HCEC 1CT (cell line): Measurements from ENCODE around the gene BMAL1.
A peak's percentile ranks its signal among the peaks of the same experiment; 100 is the strongest.

ENCODE experiments used
- DNase-seq: peaks from one replicate; pipeline ENCODE4 v3.0.0-alpha.2; 2017

BMAL1 gene

GRCh38 chr11:13344818-13345217 is 67.2 kb downstream of the BMAL1 start:
- no peak for DNase-seq

GRCh38 chr11:13346470-13346869 is 68.9 kb downstream of the BMAL1 start:
- DNase-seq: no peak

- DNase-seq: no peak
Measured at GRCh38 chr11:13347901-13348300, 70.3 kb downstream of the BMAL1 start.

GRCh38 chr11:13348305-13348704 is 70.7 kb downstream of the BMAL1 start:
- no peak for DNase-seq

- DNase-seq: no peak
Measured at GRCh38 chr11:13349046-13349445, 71.5 kb downstream of the BMAL1 start.

- DNase-seq: no peak
Measured at GRCh38 chr11:13349581-13349980, 72.0 kb downstream of the BMAL1 start.

GRCh38 chr11:13352711-13353110 is 75.1 kb downstream of the BMAL1 start:
- no peak for DNase-seq

- peak; percentile 17 for DNase-seq
Measured at GRCh38 chr11:13354335-13354734, 76.7 kb downstream of the BMAL1 start.

GRCh38 chr11:13355191-13355590 is 77.6 kb downstream of the BMAL1 start:
- DNase-seq: no peak

- no peak for DNase-seq
Measured at GRCh38 chr11:13357232-13357631, 79.6 kb downstream of the BMAL1 start.

- no peak for DNase-seq
Measured at GRCh38 chr11:13358596-13359270, 81.1 kb downstream of the BMAL1 start.

GRCh38 chr11:13362596-13363109 is 85.1 kb downstream of the BMAL1 start:
- DNase-seq: no peak

- DNase-seq: no peak
Measured at GRCh38 chr11:13364388-13364787, 86.8 kb downstream of the BMAL1 start.

GRCh38 chr11:13366266-13367026 is 88.9 kb downstream of the BMAL1 start:
- no peak for DNase-seq

- no peak for DNase-seq
Measured at GRCh38 chr11:13367115-13367514, 89.5 kb downstream of the BMAL1 start.

GRCh38 chr11:13368041-13368446 is 90.5 kb downstream of the BMAL1 start:
- peak; percentile 16 for DNase-seq

GRCh38 chr11:13373216-13373615 is 95.6 kb downstream of the BMAL1 start:
- DNase-seq: no peak

GRCh38 chr11:13375798-13376197 is 98.2 kb downstream of the BMAL1 start:
- no peak for DNase-seq

- no peak for DNase-seq
Measured at GRCh38 chr11:13376402-13376801, 98.8 kb downstream of the BMAL1 start.

GRCh38 chr11:13376838-13377237 is 99.2 kb downstream of the BMAL1 start:
- DNase-seq: no peak

- DNase-seq: no peak
Measured at GRCh38 chr11:13378316-13378715, 100.7 kb downstream of the BMAL1 start.

- no peak for DNase-seq
Measured at GRCh38 chr11:13380731-13381130, 103.1 kb downstream of the BMAL1 start.

- no peak for DNase-seq
Measured at GRCh38 chr11:13382751-13383150, 105.2 kb downstream of the BMAL1 start.

GRCh38 chr11:13384908-13385640 is 107.5 kb downstream of the BMAL1 start:
- DNase-seq: peak; percentile 51
